GM21576 (cell line): Measurements from ENCODE around the gene VWA3B.
"Not testable (repeated sequence)": the region's sequence is repeated elsewhere in the genome, so short reads cannot be mapped to it uniquely, and the experiment has no call there.

Experiments used
- ATAC-seq: cut with Tn5 transposase; IDR thresholded peaks from one replicate; pipeline ENCODE4 v1.9.1; 2021; ENCODE audit warnings: mild to moderate bottlenecking, moderate library complexity; ENCODE audit not compliant: unreplicated experiment

VWA3B gene

DNA sequence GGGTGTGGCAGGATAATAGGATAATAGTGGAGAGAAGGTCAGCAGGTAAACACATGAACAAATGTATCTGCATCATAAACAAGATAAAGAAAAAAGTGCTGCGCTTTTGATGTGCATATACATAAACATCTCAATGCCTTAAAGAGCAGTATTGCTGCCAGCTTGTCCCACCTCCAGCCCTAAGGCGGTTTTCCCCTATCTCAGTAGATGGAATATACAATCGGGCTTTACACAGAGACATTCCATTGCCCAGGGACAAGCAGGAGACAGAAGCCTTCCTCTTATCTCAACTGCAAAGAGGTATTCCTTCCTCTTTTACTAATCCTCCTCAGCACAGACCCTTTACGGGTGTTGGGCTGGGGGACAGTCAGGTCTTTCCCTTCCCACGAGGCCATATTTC lies 43.1 kb downstream of the VWA3B start:
- not testable (repeated sequence) for ATAC-seq

DNA sequence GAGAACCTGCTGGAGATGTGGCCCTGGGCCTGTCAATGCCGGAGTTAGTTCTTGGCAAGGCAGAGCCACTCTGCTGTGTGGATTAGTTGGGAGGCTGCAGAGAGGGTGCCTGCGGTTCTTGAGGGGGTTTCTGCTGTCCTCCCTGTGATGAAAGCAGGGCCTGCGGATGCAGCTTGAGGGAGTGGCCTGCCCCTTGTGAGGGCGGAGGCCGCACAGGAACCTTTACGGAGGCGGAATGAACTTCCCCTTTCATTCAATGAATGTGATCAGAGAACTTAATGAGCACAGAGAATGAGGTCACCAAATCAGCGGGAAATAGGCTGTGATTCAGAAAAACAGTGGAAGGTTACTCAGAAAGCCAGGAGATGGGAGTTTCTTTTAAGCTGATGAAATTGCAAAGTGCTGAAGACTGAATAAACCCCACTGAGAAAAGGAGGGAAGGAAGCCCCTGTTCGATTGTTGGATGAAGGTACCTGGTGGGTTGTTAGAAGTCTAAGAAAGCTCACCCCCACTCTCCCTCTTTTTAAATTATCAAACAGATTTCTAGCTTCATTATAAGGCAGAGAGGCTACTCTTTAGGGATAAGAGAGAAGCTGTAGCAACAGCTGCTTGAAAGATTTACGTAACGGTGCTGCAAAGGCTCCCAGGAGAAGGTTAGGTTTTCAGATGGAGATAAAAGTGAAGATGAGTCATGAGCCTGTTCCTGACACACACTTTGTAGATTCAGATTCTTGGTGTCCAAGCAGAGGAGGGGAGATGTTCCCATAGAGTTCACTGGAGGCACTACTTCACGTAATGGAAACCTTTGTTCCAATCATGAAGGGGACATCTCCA lies 47.4 kb downstream of the VWA3B start:
- peak; percentile 58 for ATAC-seq

DNA sequence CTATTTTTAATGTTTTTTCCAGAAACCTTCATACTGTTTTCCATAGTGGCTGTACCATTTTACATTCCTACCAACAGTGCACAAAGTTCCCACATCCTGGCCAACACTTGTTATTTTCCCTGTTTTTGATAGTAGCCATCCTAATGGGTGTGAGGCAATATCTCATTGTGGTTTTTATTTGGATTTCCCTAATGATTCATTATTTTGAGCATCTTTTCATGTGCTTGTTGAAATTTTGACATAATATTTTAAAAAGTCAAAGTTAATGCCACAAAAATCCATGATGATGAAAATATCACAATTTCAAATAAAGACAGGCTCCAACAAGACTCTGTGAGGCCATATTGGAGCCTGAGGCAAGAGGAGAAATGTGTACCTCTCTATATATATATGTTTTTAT lies 50.2 kb downstream of the VWA3B start:
- no peak for ATAC-seq

DNA sequence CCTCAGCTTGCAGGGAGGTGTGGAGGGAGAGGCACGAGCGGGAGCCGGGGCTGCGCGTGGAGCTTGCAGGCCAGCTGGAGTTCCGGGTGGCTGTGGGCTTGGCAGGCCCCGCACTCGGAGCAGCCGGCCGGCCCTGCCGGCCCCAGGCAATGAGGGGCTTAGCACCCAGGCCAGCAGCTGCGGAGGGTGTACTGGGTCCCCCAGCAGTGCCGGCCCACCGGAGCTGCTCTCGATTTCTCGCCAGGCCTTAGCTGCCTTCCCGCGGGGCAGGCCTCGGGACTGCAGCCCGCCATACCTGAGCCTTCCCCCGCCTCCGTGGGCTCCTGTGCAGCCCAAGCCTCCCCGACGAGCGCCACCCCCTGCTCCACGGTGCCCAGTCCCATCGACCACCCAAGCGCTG lies 52.0 kb downstream of the VWA3B start:
- ATAC-seq: not testable (repeated sequence)

DNA sequence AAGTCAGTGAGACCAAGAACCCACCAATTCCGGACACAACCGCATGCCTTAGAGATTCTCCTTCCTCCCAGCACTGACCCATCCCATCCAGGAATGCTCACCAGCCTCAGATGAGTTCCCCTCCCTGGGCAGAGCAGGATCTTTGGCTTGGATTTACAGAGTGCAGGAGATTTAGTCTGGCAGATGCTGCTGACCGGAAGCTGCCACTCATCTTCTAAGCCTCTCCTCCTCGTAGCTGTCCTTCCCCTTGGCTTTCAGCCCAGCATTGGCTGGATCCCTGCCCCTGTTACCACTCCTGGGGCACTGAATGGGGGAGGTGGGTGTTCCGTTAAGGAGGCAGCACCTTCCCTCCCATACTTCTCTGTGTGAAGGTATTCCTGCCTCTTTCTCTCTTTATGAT lies 53.2 kb downstream of the VWA3B start:
- ATAC-seq: no peak

DNA sequence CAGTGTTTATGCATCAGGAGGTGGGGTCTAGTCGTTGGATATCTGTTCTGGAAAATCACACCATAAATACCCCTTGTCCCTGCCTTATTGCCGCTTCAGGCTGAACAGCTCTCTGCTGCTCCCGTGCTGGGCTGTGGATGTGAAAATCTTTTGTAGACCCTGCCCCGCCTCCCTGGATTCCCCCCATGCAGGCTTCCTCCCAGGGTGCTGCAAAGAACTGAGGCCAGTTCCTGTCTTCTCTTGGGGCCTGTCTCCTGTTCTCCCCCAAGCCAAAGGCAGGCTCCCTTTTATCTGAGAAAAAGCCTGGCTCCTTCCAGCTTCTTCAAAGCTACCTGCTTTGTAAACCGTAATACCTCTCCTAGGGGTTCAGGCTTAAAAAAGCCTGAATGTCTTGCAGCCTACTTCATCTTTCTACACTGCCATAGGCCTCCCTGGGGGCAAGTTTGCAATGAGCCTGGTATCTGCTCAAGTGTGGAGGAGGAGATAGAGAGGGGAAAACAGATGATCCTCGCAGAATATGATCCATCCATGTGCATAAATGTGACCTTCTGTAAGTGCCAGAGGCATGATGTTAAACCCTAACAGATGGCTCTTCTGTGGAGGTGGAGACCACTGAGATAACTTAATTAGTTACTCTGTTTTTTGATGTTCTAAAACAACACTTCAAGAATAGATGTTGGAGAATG lies 55.3 kb downstream of the VWA3B start:
- ATAC-seq: no peak

DNA sequence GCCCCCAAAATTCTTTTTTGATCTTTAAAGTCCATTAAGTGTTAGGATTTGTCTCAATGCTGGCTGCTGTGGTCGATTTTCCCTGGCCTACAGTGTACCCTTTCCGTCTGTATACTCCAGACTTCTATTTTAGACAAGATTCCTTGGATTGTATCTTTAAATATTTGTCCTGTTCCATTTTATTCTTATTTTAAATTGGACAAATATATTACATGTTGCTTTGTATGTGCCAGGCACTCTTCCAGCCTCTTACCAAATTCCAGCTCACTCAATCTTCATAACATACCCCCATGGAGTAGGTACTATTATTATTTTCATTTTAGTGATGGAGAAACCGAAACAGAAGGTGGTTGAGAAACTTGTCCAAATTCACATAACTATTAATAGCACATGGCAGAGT lies 58.1 kb downstream of the VWA3B start:
- ATAC-seq: no peak

DNA sequence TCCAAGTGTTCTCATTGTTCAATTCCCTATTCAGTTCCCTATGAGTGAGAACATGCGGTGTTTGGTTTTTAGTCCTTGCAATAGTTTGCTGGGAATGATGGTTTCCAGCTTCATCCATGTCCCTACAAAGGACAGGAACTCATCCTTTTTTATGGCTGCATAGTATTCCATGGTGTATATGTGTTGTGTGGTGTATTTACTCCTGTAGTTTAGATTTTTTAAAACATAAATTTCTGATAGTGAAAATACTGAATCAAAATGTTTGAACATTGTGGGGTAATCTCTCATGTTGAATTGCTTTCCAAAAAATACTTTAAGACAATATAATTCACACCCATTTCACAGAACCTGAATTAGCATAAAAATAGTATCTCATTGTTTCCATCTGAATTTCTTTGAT lies 60.9 kb downstream of the VWA3B start:
- not testable (repeated sequence) for ATAC-seq

DNA sequence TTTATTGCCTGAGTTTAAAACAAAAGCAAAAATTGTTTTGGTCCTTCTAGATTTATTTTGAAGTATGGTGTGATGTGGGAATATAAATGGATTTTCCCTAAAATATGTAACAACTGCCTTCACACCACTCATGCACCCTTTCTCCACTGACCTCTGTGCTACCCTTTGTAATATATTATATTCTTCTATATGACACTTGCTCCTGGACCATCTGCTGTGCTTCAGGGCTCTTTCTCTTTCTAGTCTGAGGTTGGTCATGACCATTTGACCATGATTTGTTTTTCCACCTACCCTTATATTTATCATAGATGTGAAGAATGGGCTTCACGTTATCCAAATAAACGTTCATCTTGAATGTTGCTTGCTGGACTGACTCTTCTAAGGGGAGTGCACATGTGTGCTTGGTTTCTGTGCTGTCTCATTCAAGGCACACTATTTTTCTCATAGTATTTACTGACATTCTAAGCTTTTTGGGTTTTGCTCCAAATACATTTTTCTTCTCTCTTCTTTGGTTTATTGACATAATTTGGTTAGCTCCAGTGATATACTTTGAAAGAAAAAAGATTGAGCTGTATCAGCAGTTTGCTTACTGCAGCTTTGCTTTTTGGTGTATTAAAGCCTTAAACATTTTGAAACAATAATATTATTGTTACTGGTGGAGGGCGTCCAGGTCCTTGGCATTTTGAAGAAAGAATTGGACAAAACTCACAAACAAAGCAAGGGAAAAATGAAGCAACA lies 61.8 kb downstream of the VWA3B start:
- no peak for ATAC-seq

DNA sequence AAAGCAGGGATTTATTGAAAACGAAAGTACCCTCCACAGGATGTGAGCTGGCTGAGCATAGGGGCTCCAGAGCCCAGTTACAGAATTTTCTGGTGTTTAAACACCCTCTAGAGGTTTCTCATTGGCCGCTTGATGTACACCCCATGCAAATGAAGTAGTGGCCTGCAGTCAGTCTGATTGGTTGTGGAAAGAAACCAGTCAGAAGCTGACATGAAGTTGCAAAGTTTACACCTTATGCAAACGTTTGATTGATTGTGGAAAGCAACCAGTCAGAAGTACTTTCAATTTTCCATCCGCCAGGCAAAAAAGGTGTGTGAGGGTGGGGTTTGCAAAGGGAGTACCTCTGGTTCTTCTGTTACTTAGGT lies 62.3 kb downstream of the VWA3B start:
- ATAC-seq: no peak

DNA sequence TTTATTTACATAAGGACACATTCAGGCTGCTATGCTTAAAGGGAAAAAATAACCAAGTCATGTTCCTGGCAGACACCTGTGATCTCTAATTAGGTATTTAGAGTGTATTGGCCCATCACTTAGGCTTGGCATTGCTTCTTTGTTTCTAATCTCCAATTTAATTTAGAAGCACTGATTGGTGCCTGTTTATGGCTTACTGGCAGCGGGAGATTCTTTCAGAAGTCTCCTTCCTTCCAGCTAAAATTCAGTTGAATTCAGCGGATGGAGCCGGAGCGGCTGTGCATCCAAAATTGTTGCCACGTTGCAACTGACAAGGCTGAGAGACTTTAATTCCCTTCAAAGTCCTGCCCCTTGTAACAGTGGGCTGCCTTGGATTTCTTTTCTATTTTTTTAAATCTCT lies 66.5 kb downstream of the VWA3B start:
- ATAC-seq: no peak

DNA sequence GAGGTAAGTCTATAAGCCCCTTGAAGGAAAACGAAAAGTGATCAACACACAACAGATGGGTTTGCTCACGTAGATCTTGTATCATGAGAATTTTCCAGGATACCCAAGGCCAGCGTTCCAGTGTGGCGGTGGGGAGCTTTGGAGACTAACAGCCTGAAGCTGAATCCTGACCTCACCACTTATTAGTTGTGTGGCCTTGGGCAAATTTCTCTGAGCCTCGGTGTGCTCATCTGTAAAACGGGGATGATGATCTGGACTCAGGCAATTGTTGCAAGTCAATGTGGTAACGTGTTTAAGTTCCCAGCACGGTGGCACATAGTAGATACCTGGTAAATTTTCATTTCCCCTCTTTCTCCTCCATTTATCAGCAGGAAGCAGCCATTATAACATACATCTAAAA lies 68.3 kb downstream of the VWA3B start:
- no peak for ATAC-seq

DNA sequence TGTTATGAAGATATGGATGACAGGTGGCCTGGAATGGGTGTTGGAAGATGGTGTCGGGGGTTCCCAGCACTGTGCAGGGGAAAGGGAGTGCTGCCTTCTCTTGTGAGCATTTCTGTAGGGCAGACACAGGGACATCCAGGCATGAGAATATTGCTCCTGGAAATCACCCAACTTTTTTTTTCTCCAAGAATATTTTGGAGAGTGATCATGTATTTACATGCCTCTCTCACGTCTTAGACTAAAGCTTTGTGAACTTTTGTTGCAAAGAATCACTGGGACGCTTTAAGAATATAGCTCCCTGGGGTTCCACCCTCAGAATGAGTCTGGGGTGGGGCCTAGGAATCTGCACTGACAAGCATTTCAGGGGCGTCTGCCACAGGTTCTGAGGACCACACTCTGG lies 68.7 kb downstream of the VWA3B start:
- ATAC-seq: no peak

DNA sequence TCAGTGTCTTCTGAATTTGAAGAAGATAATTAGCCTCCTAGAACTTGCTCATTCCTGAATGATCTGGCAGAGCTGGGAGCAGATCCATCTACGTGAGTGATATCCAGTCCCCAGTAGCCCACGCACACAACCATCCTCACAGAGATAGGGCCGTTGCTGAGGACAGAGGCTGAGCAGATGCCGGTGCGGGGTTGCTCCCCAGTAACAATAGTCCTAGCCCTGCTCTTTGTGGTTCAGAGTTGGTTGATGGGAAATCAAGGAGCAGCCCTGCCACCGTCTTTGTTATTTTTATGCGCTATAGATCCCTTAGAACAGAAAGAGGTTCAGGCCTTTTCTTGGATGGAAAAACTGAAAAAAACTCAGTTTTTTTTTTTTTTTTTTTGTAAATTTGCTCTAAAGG lies 69.3 kb downstream of the VWA3B start:
- no peak for ATAC-seq

DNA sequence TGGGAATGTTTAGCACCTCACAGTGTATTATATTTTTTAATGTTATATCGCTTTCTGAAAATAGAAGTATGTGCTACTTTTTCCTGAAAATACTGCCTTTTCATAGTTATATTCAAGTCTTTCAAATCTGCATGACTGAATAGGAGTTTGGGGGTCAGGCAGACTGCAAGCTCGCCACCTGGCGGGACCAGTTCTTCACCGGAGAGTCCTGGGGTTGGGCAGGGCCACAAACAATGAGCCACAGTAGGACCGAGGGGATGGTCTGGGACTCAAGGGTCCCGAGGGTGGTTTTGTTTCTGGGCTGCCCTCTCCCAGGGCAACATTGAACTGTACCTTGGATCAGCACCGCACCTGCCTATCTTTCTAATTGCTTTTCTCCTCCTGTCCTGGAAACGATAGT lies 70.6 kb downstream of the VWA3B start:
- ATAC-seq: no peak

DNA sequence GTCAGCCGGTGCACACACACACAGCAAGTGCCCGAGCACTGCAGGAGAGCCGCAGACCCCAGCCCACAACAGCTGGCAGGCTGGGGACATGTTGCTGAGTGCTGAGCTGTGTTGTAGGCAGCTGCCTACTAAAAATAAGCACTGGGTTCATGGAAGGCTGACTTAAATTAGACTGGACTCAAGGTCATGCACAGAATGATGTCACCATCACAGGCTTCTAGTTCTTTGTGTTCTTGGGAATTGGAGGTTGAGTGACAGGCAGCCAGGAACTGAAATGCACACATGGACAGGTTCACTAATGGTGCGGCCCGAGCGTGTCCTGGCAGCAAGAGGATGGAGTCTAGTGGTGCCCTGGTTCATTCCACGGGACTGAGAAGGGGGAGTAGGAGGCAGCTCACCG lies 71.3 kb downstream of the VWA3B start:
- no peak for ATAC-seq

DNA sequence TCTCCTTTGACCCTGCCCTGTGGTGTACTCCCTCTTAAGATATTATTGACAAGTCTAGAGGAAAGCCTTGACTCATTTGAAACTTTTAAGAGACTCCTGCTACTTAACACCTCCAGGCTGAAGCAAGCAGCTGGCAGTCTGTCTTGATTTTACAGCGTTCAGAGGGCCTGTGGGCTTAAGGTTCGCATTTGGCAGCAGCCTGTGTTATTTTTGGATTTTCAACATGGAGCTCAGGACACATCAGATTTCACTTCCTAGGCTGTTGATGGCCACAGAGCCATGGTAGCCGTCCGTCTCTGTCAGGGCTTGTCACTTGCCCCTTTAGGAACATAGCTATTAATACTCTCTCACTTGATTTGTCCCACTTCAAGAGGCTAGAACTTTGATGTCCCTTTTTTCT lies 73.6 kb downstream of the VWA3B start:
- ATAC-seq: no peak

DNA sequence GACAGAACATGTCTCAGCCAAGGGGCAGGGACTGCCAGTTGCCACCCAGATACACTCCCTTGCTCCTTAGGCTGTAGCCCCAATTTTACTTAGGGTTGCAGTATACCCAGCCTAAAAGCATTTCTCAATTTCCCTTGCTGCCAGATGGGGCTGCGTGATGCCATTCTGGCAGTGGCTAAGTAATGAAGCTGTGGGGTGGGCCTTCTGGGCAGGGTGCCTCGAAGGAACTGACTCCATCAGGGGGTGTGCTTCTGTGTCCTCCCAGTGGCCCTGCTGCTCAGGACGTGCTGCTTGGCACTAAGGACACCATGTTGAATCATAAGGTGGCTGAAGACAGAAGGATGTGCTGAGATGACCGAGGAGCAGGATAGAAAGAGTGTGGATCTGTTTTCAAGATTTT lies 74.2 kb downstream of the VWA3B start:
- no peak for ATAC-seq

DNA sequence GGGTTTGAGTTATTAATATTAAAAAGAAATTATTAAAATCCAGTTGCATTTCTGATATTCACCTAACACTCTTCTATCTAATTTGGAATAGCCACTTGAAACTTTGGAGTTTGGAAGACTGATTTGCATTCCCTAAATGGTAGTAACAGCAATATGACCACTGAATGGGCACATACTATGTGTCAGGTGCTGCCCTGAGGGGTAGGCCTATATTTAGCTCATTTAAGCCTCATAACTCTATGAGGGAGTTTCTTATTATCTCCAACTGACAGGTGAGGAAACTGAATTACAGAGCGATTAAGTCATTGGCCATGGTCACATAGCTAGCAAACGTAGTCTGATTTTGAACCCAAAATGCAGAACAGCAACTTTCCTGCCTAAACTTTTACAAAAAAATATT lies 77.3 kb downstream of the VWA3B start:
- ATAC-seq: no peak

DNA sequence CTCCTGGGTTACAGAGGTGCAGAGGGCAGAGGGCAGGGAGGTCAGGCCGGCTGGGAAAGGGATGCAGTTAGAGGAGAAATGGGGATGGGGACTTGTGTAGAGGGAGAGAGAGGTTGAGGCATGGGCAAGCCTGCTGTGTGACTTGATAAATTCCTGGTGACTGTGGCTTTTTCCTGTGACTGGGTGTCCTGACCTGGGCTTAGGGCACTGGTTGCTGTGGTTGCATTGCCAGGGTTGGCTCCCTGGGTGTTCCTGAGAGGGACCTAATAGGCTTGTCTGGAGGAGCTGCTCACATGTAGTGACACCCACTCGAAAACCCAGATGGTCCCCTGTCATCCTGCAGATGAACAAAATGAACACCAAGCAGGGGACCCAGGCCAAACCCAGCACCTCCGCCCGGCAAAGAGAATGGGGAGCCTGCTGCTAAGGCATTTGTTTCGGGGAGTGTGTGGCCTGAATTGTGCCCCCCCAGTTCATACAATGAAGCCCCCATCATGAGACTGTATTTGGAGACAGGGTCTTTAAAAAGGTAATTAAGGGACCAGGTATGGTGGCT lies 78.6 kb downstream of the VWA3B start:
- no peak for ATAC-seq

DNA sequence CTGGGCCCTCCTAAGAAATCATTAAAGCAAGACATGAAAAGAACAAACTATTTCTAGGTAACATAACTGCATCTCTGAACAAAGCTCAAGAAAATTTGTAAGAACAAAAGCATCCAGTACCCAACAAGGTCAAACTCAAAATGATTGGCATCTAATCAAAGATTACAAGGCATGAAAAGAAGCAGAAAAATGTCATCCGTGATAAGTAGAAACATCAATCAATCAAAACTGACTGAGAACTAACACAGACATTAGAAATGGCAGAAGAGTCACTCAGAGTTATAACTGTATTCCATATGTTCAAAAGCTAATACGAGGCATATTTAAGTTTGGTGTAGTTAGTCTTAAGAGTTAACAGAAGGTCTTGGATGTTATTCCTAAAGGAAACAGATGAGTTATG lies 80.9 kb downstream of the VWA3B start:
- ATAC-seq: no peak

DNA sequence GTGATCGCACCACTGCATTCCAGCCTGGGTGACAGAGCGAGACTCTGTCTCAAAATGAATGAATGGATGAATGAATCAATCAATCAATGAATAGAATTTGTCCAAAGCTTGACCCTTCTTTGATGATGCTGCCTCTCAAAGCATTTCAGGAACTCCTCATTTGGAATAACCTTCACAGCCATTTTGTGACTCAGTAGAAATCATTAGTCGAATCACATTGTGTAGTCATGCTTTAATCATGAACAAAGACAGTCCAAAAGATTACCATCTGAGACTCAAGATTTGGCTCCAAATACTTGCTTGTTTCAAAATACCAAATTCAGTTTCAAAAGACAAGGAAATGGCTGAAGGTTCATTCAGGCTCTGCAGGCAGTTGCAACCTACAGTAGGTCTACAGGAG lies 83.1 kb downstream of the VWA3B start:
- no peak for ATAC-seq
